ENCODE results near the gene ITSN1.

The ITSN1 gene

GRCh38 chr21:33808715-33809367 is 166.5 kb downstream of the ITSN1 start:
- no peaks in the 10 kb centered on the region for H3K27me3 ChIP-seq (ENCODE audit: insufficient read depth, low read length)
- peaks cover 2% of the 10 kb centered on the region; the same call in 1 of the 2 replicates for H3K36me3 ChIP-seq (ENCODE audit: insufficient read depth, low read length)
- no peak overlapping the region for H3K4me3 ChIP-seq (ENCODE audit: low read depth, low read length)
- no peak overlapping the region for H2AFZ ChIP-seq (ENCODE audit: low read length, unreplicated experiment)
- H3K27ac ChIP-seq (ENCODE audit: low read depth, low read length) = no peak overlapping the region
- peaks cover 9% of the 10 kb centered on the region for H3K4me1 ChIP-seq (ENCODE audit: control insufficient read depth, insufficient read depth, low read length, unreplicated experiment)
- H3K79me2 ChIP-seq (ENCODE audit: control insufficient read depth, insufficient read depth, low read length, unreplicated experiment) = no peaks in the 10 kb centered on the region

DNA sequence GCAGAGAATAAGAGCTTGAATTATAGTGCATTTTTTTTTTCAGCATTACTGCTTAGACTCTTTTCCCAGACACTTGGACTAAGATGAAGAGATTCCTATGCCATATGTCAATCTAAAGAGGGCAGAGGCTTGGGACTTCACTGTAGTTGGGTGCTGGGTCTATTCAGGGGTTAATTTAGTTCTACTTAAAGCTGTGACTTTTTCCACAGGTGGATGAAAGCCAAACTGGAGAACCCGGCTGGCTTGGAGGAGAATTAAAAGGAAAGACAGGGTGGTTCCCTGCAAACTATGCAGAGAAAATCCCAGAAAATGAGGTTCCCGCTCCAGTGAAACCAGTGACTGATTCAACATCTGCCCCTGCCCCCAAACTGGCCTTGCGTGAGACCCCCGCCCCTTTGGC is 168.5 kb downstream of the ITSN1 start:
- Histone ChIP-seq H3K36me3 (ENCODE audit: insufficient read depth, low read length) (peaks cover 9% of the 10 kb centered on the region), H3K4me1 (ENCODE audit: control insufficient read depth, insufficient read depth, low read length, unreplicated experiment) (peaks cover 9% of the 10 kb centered on the region), H3K79me2 (ENCODE audit: control insufficient read depth, insufficient read depth, low read length, unreplicated experiment) (no peaks in the 10 kb centered on the region), H3K27ac (ENCODE audit: low read depth, low read length) (no peak overlapping the region), H3K27me3 (ENCODE audit: insufficient read depth, low read length) (no peaks in the 10 kb centered on the region), H2AFZ (ENCODE audit: low read length, unreplicated experiment) (no peak overlapping the region), H3K4me3 (ENCODE audit: low read depth, low read length) (no peak overlapping the region)

DNA sequence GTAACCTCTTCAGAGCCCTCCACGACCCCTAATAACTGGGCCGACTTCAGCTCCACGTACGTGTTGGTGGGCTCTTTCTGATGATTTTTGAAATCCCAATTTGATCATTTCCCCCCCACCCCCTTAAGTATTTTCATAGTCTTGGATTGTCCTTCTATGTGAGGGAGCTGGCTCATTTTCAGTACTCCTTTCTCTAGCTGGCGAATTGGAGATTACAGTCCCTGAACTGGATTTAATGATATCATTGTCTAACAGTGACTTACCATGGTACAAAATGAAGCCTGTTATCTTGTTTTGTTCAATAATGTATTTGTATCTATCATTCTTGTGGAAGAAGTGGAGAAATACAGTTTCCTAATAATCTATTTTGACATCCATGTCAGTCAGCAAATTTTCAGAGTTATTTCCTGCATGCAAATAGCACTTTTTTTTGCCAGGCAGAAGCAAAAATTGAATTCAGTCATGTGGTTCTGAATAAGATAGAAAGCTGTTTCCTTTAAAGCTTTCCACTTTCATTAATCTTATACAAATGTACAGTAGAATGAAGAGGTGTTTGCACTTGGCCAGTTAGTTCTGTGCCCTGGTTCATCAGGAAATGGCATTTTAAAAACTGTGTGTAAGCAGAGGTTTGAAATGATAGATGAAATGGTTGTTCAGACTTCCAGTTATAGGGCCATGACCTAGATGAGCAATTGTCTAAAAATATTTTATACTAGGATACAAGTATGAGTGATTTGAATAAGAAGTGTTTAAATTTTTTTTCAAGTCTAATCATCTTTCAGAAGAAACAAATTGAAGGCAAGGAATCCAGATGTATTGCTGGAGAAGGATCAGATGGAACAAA is 169.1 kb downstream of the ITSN1 start:
- H2AFZ ChIP-seq (ENCODE audit: low read length, unreplicated experiment) = no peak overlapping the region
- no peaks in the 10 kb centered on the region for H3K27me3 ChIP-seq (ENCODE audit: insufficient read depth, low read length)
- peaks cover 9% of the 10 kb centered on the region for H3K4me1 ChIP-seq (ENCODE audit: control insufficient read depth, insufficient read depth, low read length, unreplicated experiment)
- H3K36me3 ChIP-seq (ENCODE audit: insufficient read depth, low read length) = peaks cover 9% of the 10 kb centered on the region
- H3K4me3 ChIP-seq (ENCODE audit: low read depth, low read length) = no peak overlapping the region
- H3K27ac ChIP-seq (ENCODE audit: low read depth, low read length) = no peak overlapping the region
- no peaks in the 10 kb centered on the region for H3K79me2 ChIP-seq (ENCODE audit: control insufficient read depth, insufficient read depth, low read length, unreplicated experiment)

DNA sequence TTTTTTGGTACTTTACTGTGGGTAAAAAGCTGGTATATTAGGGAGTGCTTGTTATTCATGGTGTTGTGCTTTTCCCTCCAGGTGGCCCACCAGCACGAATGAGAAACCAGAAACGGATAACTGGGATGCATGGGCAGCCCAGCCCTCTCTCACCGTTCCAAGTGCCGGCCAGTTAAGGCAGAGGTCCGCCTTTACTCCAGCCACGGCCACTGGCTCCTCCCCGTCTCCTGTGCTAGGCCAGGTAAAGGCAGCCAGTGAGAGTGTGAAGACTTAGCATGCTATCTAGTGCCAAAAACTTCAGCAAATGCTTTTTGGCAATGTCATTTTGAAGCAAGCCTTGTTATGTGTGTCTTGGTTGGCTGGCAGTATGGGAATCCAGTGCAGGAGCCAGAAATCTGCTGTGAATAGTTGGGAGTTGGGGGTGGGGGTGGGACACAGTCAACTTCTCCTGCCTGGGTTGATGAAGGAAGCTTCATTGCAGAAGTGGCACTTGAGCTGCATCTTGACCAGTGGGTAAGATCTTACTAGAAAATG is 171.6 kb downstream of the ITSN1 start:
- peaks cover 9% of the 10 kb centered on the region for H3K4me1 ChIP-seq (ENCODE audit: control insufficient read depth, insufficient read depth, low read length, unreplicated experiment)
- H3K36me3 ChIP-seq (ENCODE audit: insufficient read depth, low read length) = peaks cover 21% of the 10 kb centered on the region
- H3K27me3 ChIP-seq (ENCODE audit: insufficient read depth, low read length) = no peaks in the 10 kb centered on the region
- no peak overlapping the region for H3K4me3 ChIP-seq (ENCODE audit: low read depth, low read length)
- no peak overlapping the region for H2AFZ ChIP-seq (ENCODE audit: low read length, unreplicated experiment)
- H3K27ac ChIP-seq (ENCODE audit: low read depth, low read length) = no peak overlapping the region
- H3K79me2 ChIP-seq (ENCODE audit: control insufficient read depth, insufficient read depth, low read length, unreplicated experiment) = no peaks in the 10 kb centered on the region

- H3K4me1 ChIP-seq (ENCODE audit: control insufficient read depth, insufficient read depth, low read length, unreplicated experiment) = peaks cover 9% of the 10 kb centered on the region
- H3K36me3 ChIP-seq (ENCODE audit: insufficient read depth, low read length) = peaks cover 21% of the 10 kb centered on the region
- H3K27ac ChIP-seq (ENCODE audit: low read depth, low read length) = no peak overlapping the region
- H2AFZ ChIP-seq (ENCODE audit: low read length, unreplicated experiment) = no peak overlapping the region
- no peaks in the 10 kb centered on the region for H3K27me3 ChIP-seq (ENCODE audit: insufficient read depth, low read length)
- no peaks in the 10 kb centered on the region for H3K79me2 ChIP-seq (ENCODE audit: control insufficient read depth, insufficient read depth, low read length, unreplicated experiment)
- H3K4me3 ChIP-seq (ENCODE audit: low read depth, low read length) = no peak overlapping the region
Observed at GRCh38 chr21:33815143-33815707, 172.9 kb downstream of the ITSN1 start.

DNA sequence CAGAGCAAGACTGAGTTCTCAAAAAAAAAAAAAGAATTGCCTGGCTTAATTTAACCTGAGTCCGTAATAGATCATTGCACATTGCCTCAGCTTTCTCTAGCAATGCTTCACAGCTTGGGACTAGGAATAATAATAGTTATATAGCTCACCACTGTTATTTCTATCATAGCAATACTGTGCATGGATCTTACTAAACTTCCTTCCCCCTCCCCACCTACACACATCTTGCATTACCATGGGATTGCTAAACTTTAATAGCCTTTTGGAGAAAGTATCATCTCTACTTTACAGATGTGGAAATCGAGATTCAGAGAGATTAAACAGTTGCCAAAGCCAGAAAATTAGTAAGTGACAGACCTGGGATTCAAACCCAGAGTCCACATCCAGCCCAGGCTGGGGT is 173.9 kb downstream of the ITSN1 start:
- H3K27ac ChIP-seq (ENCODE audit: low read depth, low read length) = no peak overlapping the region
- H3K79me2 ChIP-seq (ENCODE audit: control insufficient read depth, insufficient read depth, low read length, unreplicated experiment) = no peaks in the 10 kb centered on the region
- no peaks in the 10 kb centered on the region for H3K27me3 ChIP-seq (ENCODE audit: insufficient read depth, low read length)
- H3K36me3 ChIP-seq (ENCODE audit: insufficient read depth, low read length) = peaks cover 21% of the 10 kb centered on the region
- H3K4me1 ChIP-seq (ENCODE audit: control insufficient read depth, insufficient read depth, low read length, unreplicated experiment) = peaks cover 6% of the 10 kb centered on the region
- H3K4me3 ChIP-seq (ENCODE audit: low read depth, low read length) = no peak overlapping the region
- no peak overlapping the region for H2AFZ ChIP-seq (ENCODE audit: low read length, unreplicated experiment)

DNA sequence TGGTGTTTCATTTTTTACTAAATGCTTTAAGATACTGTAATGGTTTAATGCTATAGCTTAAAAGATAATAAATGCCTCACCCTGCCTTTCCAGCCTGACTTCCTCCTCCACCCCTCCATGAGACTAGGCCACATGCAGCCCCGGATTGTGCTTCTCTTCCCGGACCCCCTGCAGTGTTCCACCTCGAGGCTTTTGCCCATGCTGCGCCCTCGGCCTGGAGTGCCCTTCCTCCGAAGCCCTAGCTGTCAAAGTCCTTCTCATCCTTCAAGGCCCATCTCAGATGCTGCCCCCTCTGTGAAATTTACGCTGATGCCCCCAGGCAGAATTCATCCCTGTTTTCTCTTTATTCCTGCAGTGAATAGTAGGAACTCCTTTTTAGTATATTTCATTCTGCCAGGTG is 174.8 kb downstream of the ITSN1 start:
- Histone ChIP-seq H3K27me3 (ENCODE audit: insufficient read depth, low read length) (no peaks in the 10 kb centered on the region), H3K27ac (ENCODE audit: low read depth, low read length) (no peak overlapping the region), H3K4me1 (ENCODE audit: control insufficient read depth, insufficient read depth, low read length, unreplicated experiment) (no peaks in the 10 kb centered on the region), H2AFZ (ENCODE audit: low read length, unreplicated experiment) (no peak overlapping the region), H3K79me2 (ENCODE audit: control insufficient read depth, insufficient read depth, low read length, unreplicated experiment) (no peaks in the 10 kb centered on the region), H3K36me3 (ENCODE audit: insufficient read depth, low read length) (peaks cover 21% of the 10 kb centered on the region), H3K4me3 (ENCODE audit: low read depth, low read length) (no peak overlapping the region)

DNA sequence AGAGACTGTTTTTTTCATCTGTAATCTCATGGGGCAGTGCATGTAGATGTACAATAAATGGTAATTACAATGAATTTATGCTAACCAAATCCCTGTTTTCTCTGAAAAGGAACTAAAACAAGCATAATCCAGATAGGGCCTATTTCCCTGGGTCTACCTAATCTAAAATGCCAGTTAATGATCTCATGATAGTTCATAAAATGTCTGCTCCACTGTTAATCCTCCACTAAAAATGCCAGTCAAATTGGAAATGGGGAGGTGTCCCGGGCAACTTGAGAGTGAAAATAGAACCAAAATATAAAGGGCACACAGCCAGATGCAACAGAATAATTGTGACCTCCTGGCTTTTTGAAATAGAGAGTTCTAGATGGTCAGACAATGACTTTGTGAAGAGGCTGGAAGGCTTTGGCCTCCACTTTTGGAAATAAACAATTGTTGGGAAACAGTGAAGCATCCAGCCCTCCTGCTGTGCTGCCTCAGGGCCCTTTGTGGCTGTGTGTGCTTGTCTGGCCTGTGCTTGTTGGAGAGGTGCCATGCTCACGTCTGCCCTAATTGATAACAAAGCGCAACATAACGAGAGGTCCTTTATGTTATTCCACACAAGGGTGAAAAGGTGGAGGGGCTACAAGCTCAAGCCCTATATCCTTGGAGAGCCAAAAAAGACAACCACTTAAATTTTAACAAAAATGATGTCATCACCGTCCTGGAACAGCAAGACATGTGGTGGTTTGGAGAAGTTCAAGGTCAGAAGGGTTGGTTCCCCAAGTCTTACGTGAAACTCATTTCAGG is 175.6 kb downstream of the ITSN1 start:
- peaks cover 28% of the 10 kb centered on the region for H3K36me3 ChIP-seq (ENCODE audit: insufficient read depth, low read length)
- no peak overlapping the region for H2AFZ ChIP-seq (ENCODE audit: low read length, unreplicated experiment)
- H3K4me1 ChIP-seq (ENCODE audit: control insufficient read depth, insufficient read depth, low read length, unreplicated experiment) = no peaks in the 10 kb centered on the region
- no peaks in the 10 kb centered on the region for H3K79me2 ChIP-seq (ENCODE audit: control insufficient read depth, insufficient read depth, low read length, unreplicated experiment)
- H3K27ac ChIP-seq (ENCODE audit: low read depth, low read length) = no peak overlapping the region
- H3K27me3 ChIP-seq (ENCODE audit: insufficient read depth, low read length) = no peaks in the 10 kb centered on the region
- H3K4me3 ChIP-seq (ENCODE audit: low read depth, low read length) = no peak overlapping the region

DNA sequence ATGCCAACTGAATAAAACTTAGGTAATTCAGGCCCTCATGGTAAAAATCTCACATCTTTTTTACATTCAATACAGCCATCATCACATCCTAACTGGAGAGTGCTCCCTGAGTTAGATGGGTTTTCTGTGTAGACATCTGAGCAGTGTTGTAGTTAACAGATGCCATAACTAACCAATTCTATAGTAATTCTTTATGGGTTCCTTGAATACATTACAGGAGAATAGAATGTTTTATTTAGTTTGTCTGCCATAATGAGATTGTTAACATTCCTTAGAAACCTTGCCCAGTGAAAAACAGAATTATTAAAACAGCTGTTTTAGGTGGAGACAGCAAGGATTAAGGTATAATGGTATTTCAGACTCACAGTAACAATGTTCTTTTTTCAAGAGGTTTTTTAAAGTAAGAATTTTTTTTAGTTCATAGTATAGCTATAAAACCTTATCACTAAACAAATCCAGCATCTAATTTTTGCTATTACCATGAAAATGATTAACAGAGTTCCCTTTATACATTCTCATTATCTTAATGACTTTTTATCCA is 178.0 kb downstream of the ITSN1 start:
- Histone ChIP-seq H3K36me3 (ENCODE audit: insufficient read depth, low read length) (peaks cover 19% of the 10 kb centered on the region), H3K27ac (ENCODE audit: low read depth, low read length) (no peak overlapping the region), H3K4me1 (ENCODE audit: control insufficient read depth, insufficient read depth, low read length, unreplicated experiment) (no peaks in the 10 kb centered on the region)

GRCh38 chr21:33820798-33821197 is 178.5 kb downstream of the ITSN1 start:
- Histone ChIP-seq H3K36me3 (ENCODE audit: insufficient read depth, low read length) (peaks cover 19% of the 10 kb centered on the region), H3K4me1 (ENCODE audit: control insufficient read depth, insufficient read depth, low read length, unreplicated experiment) (no peaks in the 10 kb centered on the region), H2AFZ (ENCODE audit: low read length, unreplicated experiment) (no peak overlapping the region)

More for the DNA sequence above, 178.0 kb downstream of the ITSN1 start:
- Histone ChIP-seq H3K27me3 (ENCODE audit: insufficient read depth, low read length) (no peaks in the 10 kb centered on the region), H3K79me2 (ENCODE audit: control insufficient read depth, insufficient read depth, low read length, unreplicated experiment) (no peaks in the 10 kb centered on the region), H3K4me3 (ENCODE audit: low read depth, low read length) (no peak overlapping the region), H2AFZ (ENCODE audit: low read length, unreplicated experiment) (no peak overlapping the region)

More at GRCh38 chr21:33820798-33821197, 178.5 kb downstream of the ITSN1 start:
- no peak overlapping the region for H3K4me3 ChIP-seq (ENCODE audit: low read depth, low read length)
- no peak overlapping the region for H3K27ac ChIP-seq (ENCODE audit: low read depth, low read length)
- no peaks in the 10 kb centered on the region for H3K79me2 ChIP-seq (ENCODE audit: control insufficient read depth, insufficient read depth, low read length, unreplicated experiment)
- no peaks in the 10 kb centered on the region for H3K27me3 ChIP-seq (ENCODE audit: insufficient read depth, low read length)
